Liver (tissue), 9 donors: ENCODE results near the gene TMCO4. TPM values are rescaled to one million over a fixed set of nuclear protein-coding genes. Genes with fewer than 3 reads are reported as not detected.

Experiments used
- DNase-seq: peaks from one replicate; pipeline ENCODE4 v3.0.0-alpha.2; 2017; ENCODE audit warnings: low spot score
- H3K27ac ChIP-seq, 2 donors: one replicate each; pipeline ENCODE4 v1.7.0; 2013; ENCODE audit warnings: inconsistent platforms in 2 of 2, low read length in 2 of 2, control low read depth in 1 of 2, low read depth in 1 of 2, mild to moderate bottlenecking in 1 of 2
- H3K27me3 ChIP-seq, 4 donors: one replicate each; pipeline versions ENCODE4 v1.6.1 to v1.7.0; 2013; ENCODE audit warnings: low read length in 3 of 4, inconsistent platforms in 1 of 4, mild to moderate bottlenecking in 1 of 4, moderate library complexity in 1 of 4; ENCODE audit not compliant: control insufficient read depth in 4 of 4, insufficient read depth in 4 of 4
- H3K36me3 ChIP-seq, 4 donors: one replicate each; pipeline versions ENCODE4 v1.6.1 to v1.7.0; 2013; ENCODE audit warnings: low read length in 3 of 4, mild to moderate bottlenecking in 3 of 4, low read depth in 1 of 4, moderate library complexity in 1 of 4; ENCODE audit not compliant: control insufficient read depth in 4 of 4, insufficient read depth in 3 of 4
- H3K4me1 ChIP-seq, 4 donors: one replicate each; pipeline versions ENCODE4 v1.6.1 to v1.7.0; 2013; ENCODE audit warnings: low read length in 3 of 4, mild to moderate bottlenecking in 3 of 4, moderate library complexity in 1 of 4; ENCODE audit not compliant: control insufficient read depth in 4 of 4, insufficient read depth in 4 of 4
- H3K4me3 ChIP-seq, 3 donors: one replicate each; pipeline versions ENCODE4 v1.6.1 to v1.7.0; 2013; ENCODE audit warnings: low read length in 3 of 3, control low read depth in 1 of 3, low read depth in 1 of 3, mild to moderate bottlenecking in 1 of 3
- H3K9ac ChIP-seq, 2 donors: one replicate each; pipeline ENCODE4 v1.7.0; 2013; ENCODE audit warnings: low read length in 2 of 2, mild to moderate bottlenecking in 2 of 2, moderate library complexity in 2 of 2, control low read depth in 1 of 2, low read depth in 1 of 2
- H3K9me3 ChIP-seq, 4 donors: one replicate each; pipeline versions ENCODE4 v1.6.1 to v1.7.0; 2013; ENCODE audit warnings: low read length in 3 of 4; ENCODE audit not compliant: control insufficient read depth in 4 of 4
- EGR1 ChIP-seq, 2 donors: IDR thresholded peaks; 2 replicates each; pipeline ENCODE4 v1.6.1; 2016 to 2018; ENCODE audit warnings: antibody characterized with exemption in 2 of 2, low read depth in 2 of 2
- FOXA1 ChIP-seq: IDR thresholded peaks from 2 replicates; pipeline ENCODE4 v1.6.1; 2016; ENCODE audit warnings: antibody characterized with exemption
- FOXA2 ChIP-seq: IDR thresholded peaks from 2 replicates; pipeline ENCODE4 v1.6.1; 2016; ENCODE audit warnings: antibody characterized with exemption
- GABPA ChIP-seq, 2 donors: IDR thresholded peaks in 1 of 2; conservative IDR thresholded peaks in 1 of 2; 2 replicates each; pipeline ENCODE4 v1.6.1; 2016; ENCODE audit warnings: antibody characterized with exemption in 2 of 2, mild to moderate bottlenecking in 1 of 2, moderate library complexity in 1 of 2
- HNF4A ChIP-seq, 2 donors: conservative IDR thresholded peaks; 2 replicates each; pipeline ENCODE4 v1.6.1; 2016; ENCODE audit warnings: antibody characterized with exemption in 2 of 2, mild to moderate bottlenecking in 2 of 2
- HNF4G ChIP-seq: IDR thresholded peaks from 2 replicates; pipeline ENCODE4 v1.6.1; 2016; ENCODE audit warnings: antibody characterized with exemption
- JUND ChIP-seq, 2 donors: IDR thresholded peaks; 2 replicates each; pipeline ENCODE4 v1.6.1; 2016; ENCODE audit warnings: antibody characterized with exemption in 2 of 2
- NR2F2 ChIP-seq: IDR thresholded peaks from 2 replicates; pipeline ENCODE4 v1.6.1; 2016; ENCODE audit warnings: antibody characterized with exemption
- RAD21 ChIP-seq, 2 donors: IDR thresholded peaks; 2 replicates each; pipeline ENCODE4 v1.6.1; 2016; ENCODE audit warnings: antibody characterized with exemption in 2 of 2, mild to moderate bottlenecking in 2 of 2
- REST ChIP-seq: IDR thresholded peaks from 2 replicates; pipeline ENCODE4 v1.6.1; 2016; ENCODE audit warnings: antibody characterized with exemption, mild to moderate bottlenecking
- RXRA ChIP-seq, 2 donors: IDR thresholded peaks; 2 replicates each; pipeline ENCODE4 v1.6.1; 2017 to 2018; ENCODE audit warnings: antibody characterized with exemption in 2 of 2, mild to moderate bottlenecking in 1 of 2
- SP1 ChIP-seq: IDR thresholded peaks from 2 replicates; pipeline ENCODE4 v1.6.1; 2018; ENCODE audit warnings: antibody characterized with exemption, mild to moderate bottlenecking
- TAF1 ChIP-seq: conservative IDR thresholded peaks from 2 replicates; pipeline ENCODE4 v1.6.1; 2016; ENCODE audit warnings: antibody characterized with exemption, mild to moderate bottlenecking
- YY1 ChIP-seq: IDR thresholded peaks from 2 replicates; pipeline ENCODE4 v1.6.1; 2016; ENCODE audit warnings: antibody characterized with exemption, mild to moderate bottlenecking
- ZBTB33 ChIP-seq: IDR thresholded peaks from 2 replicates; pipeline ENCODE4 v1.6.1; 2016; ENCODE audit warnings: antibody characterized with exemption
- WGBS: extraction: QIAGEN DNeasy Blood & Tissue Kit; methylation state at CpG from one replicate; pipeline ENCODE4 v1.1.7; 2013; 5-methylcytosine and 5-hydroxymethylcytosine counted together
- polyA plus RNA-seq, 2 donors: library from polyadenylated mRNA; stranded (reverse) in 1 of 2; unstranded in 1 of 2; fragments of 200-250 nt in 1 of 2; fragments of >200 nt in 1 of 2; fragmentation: Nextera tagmentation in 1 of 2; extraction: Ambion mirVana in 1 of 2; gene quantifications; one replicate each; pipeline versions ENCODE4 v1.2.1 to v1.2.3, GENCODE V29; 2013 to 2015
- total RNA-seq, 2 donors: library from RNA; depleted of rRNA; stranded (reverse); fragments of >200 nt; gene quantifications; one replicate each; pipeline ENCODE4 v1.2.3, GENCODE V29; 2014
- TF ChIP-seq, protein P1 (sequence below): IDR thresholded peaks from 2 replicates; pipeline ENCODE4 v1.6.1; 2016; ENCODE audit warnings: antibody characterized with exemption
- TF ChIP-seq, protein P2 (sequence below): IDR thresholded peaks from 2 replicates; pipeline ENCODE4 v1.6.1; 2016; ENCODE audit warnings: antibody characterized with exemption
- TF ChIP-seq, protein P3 (sequence below): fragments of 150-350 bp; IDR thresholded peaks from 2 replicates; pipeline ENCODE4 v1.5.1; 2017; ENCODE audit warnings: improper control_type of control experiment, low read depth, low read length; ENCODE audit not compliant: missing input control
- donor health status: healthy.
- donor health status: healthy.
- donor health status: healthy.
- donor health status: healthy.
- donor health status: healthy.

TMCO4 gene
- total and polyA plus RNA-seq, 4 donors = 4.0 to 9.5 (median 6.0) TPM

DNA sequence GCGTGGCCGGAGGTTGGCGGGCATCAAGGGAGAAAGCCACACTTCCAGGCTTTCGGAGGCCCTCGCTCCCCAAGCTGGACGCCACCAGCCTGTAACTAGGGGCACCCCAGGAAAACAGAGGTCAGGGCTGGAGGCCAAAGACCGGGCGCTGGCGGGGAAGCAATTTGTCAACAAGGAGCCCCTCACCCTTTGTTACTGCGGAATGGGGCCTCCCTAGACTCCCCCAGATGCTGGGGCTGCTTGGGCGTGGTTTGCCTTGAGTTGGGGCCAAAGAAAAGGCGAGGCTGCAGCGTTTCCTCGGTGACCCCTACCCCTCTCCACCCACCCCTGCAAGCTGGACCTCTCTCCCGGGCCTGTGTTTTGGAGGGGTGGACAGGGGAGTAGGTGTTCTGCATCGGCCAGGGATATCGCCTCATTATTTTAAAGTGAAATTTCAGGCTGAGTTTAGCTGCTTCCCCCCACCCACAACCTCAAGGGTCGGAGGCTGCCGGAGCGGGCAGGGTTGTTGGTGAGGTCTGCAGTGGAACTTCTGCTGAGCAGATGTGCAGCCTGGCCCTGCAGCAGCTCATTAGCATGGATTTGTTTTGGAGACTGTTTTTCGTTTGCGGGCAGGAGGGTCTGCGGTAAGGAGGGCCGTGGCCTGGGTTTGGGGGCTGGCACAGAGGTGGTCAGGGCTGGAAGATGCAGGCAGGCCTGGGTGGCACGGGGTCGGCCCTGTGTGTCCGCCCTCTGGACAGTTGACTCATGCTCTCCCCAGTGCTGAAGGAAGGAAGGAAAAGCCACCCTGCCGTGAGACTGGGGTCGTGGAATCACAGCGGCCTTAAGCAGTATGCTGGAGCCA lies 154.1 kb downstream of the TMCO4 start:
- Histone ChIP-seq H3K27me3 (peaks cover 0 to 8% (median 0%) of the 10 kb centered on the region in 4 donors), H3K9me3 (no peaks in the 10 kb centered on the region), H3K9ac (no peak overlapping the region), H3K4me3 (peak overlapping the region in 1 of 3 donors; percentile 62), H3K27ac (no peak overlapping the region), H3K4me1 (peaks cover 3 to 12% (median 8%) of the 10 kb centered on the region in 4 donors), H3K36me3 (no peaks in the 10 kb centered on the region)
- TF ChIP-seq, protein P1, sequence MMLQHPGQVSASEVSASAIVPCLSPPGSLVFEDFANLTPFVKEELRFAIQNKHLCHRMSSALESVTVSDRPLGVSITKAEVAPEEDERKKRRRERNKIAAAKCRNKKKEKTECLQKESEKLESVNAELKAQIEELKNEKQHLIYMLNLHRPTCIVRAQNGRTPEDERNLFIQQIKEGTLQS = no peak
- TF ChIP-seq, protein P2, sequence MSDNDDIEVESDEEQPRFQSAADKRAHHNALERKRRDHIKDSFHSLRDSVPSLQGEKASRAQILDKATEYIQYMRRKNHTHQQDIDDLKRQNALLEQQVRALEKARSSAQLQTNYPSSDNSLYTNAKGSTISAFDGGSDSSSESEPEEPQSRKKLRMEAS = no peak
- no peak for TF ChIP-seq NR2F2
- no peak for TF ChIP-seq SP1
- TF ChIP-seq, protein P3, sequence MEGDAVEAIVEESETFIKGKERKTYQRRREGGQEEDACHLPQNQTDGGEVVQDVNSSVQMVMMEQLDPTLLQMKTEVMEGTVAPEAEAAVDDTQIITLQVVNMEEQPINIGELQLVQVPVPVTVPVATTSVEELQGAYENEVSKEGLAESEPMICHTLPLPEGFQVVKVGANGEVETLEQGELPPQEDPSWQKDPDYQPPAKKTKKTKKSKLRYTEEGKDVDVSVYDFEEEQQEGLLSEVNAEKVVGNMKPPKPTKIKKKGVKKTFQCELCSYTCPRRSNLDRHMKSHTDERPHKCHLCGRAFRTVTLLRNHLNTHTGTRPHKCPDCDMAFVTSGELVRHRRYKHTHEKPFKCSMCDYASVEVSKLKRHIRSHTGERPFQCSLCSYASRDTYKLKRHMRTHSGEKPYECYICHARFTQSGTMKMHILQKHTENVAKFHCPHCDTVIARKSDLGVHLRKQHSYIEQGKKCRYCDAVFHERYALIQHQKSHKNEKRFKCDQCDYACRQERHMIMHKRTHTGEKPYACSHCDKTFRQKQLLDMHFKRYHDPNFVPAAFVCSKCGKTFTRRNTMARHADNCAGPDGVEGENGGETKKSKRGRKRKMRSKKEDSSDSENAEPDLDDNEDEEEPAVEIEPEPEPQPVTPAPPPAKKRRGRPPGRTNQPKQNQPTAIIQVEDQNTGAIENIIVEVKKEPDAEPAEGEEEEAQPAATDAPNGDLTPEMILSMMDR = no peak
- TF ChIP-seq HNF4G = no peak
- no peak for TF ChIP-seq JUND (IDR thresholded peaks at IDR 0.05)
- no peak for TF ChIP-seq FOXA1
- no peak for TF ChIP-seq ZBTB33
- TF ChIP-seq RXRA (IDR thresholded peaks at IDR 0.05) = no peak
- no peak for TF ChIP-seq YY1
- no peak for TF ChIP-seq EGR1 (IDR thresholded peaks at IDR 0.05; ENCODE audit: low read depth in 2 of 2)
- no peak for TF ChIP-seq GABPA (IDR thresholded peaks at IDR 0.05 in 1 of 2, conservative IDR thresholded peaks at IDR 0.05 in 1 of 2)
- no peak for TF ChIP-seq REST
- no peak for TF ChIP-seq HNF4A (conservative IDR thresholded peaks at IDR 0.05)
- no peak for TF ChIP-seq TAF1
- TF ChIP-seq RAD21 (IDR thresholded peaks at IDR 0.05) = no peak
- no peak for TF ChIP-seq FOXA2
- DNase-seq = no peak
- 61% methylated on average over 30 of the region's 30 CpGs for WGBS
